T-helper 1 cell (primary cell): Measurements from ENCODE around the gene SLC25A23.
A peak's percentile ranks its signal among the peaks of the same experiment; 100 is the strongest.

ENCODE experiments used
- DNase-seq, 5 donors: peaks; one replicate each; pipeline ENCODE4 v3.0.0-alpha.2; 2012 to 2020

The SLC25A23 gene

DNA sequence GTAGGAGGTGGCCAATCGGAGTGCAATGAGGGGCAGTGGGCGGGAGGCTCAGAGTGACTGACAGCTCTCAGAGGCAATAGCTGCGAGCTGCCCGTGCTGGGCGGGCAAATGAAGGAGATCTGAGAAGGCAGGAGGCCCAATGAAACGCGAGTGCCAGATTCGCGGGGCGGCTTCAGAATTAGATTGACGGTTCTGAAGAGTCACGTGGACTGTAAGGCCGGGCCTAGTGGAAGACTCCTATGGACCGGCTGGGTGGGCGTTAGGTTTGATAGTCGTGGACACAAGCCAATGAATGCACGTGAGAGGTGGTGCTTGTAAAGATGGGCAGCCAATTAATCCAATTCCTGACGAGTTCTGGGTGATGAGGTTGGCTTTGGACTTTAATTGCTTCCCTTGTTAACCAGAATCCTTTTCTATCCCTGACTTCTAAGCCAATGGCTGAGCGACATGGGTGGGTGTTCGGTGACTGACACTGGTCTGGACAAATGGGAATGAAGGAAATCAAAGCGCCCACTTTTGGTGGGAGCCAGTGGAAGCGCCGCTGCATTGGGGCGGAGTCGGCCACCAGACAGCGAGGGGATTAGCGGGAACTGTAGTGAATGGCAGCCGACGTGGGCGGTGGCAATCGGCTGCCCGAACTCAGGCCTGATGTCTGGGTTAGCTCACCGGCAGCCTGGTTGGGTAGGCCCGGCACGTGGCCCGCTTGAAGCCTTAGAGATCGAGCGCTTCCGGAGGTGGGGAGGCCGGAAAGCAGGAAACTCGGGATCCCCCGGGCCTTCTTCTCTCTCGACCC lies 34.5 kb downstream of the SLC25A23 start:
- DNase-seq: peak; percentile 98 to 100 (median 99)

DNA sequence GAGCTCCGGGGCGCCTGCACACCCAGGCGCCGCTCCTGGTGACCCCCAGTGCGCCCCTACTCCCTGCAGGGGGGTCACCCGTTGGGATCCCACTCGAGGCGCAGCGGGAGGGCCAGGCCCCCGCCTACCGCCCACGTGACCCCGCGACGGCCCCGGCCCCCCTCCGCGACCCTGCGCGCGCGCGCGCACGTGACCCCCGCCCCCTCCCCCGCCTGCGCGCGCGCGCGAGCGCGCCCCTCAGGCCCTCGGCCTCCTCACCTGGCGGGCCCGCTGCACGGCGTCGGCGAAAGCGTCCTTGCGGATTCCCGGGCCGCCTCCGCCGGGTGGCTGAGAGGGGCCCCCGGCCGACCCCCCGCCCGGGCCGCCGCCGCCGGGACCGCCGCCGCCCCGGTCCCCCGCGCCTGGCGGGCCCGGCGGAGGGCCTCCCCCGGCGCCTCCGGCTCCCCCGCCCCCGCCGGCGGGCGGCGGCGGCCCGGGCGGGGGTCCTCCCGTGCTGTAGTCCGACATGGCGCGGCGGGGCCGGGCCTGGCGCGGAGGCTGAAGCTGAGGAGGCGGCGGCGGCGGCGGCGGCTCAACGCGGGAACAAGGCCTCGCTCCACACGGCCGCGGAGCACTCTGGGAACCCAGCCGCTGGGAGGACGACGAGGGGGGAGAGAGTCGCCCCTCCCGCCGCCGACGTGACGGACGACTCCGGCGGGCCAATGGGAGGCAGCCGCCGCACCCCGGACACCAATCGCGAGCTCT lies 35.2 kb downstream of the SLC25A23 start, which contains the start of gene KHSRP:
TSS of gene KHSRP (minus strand) at position 617 of the 744 bp plus-strand sequence. CDS start at position 507, 110 bp downstream.
- DNase-seq: peak in 1 of 5 donors; percentile 47

DNA sequence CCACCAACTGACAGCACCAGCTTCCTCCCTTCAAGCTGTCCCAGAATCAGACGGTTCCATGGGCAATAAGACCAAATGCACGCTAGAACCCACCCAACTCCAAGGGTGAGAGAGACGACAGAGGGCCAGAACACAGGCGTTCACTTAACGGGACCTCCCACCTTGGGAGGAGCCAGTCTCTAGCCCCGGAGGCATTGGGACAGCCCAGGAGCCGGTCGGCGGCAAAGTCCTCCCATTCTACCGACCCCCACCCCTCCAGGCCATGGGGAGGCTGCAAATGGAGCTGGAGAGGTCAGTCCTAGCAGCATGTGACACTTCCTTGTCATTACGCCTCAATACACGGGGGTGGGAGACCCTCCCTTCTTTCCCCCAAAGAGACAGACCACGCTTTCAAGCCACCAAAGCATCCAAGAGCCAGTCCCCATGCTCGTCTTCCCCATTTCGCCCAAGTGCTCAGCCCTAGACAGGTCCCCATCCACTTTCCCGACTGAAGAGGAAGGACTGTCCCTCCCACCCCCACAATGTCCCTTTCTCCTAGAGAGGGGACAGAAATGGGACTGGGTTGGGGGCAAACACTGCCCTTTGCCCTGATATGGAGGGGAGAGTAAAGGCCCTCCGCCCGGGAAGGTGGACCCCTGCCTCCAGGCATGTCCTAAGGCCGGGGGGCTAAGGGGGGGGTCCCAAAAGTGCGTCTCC lies 35.9 kb downstream of the SLC25A23 start:
- peak in 1 of 5 donors; percentile 34 for DNase-seq

DNA sequence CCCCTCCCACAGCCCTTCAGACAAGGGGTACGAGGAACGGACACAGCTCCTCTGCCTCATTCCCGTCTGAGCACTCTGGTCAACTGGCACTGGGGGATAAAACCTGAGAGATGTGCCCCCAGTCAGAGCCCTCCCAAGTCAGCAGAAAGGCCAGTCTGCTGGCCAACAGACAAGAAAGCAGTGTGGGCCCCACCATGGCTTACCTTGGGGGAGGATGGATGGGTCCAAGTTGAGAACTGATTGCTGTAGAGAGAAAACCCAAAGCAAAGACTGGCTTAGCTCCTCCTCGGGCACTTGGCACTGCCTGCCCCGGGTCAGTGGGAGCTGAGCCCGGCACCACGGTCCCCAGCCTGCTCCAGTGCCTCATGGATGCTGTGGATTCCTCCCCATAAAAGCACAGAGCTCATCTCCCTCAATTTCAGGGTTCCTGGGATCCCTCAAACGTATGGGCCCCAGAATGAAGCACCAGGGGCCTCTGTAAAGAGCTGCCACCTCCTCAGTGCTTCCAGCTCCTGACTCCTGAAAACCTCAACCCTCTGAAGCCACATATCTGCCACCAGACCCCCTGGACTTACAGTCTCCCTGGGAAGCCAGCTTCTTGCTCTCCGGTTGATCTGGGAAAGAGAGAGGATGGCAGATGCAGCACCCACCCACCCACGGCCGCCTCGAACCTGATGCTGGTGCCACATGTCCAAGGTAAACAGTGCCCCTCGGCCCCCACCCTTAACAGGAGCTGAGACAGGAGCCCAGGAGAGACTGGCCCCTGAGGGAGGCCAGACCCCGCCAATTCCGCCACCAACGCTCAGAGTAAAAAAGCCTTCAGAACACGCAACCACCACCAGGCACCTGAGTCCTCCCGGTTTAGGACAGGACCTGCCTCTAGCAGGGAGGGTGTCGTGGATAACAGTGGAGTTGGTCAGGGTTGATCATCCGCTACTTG lies 38.2 kb downstream of the SLC25A23 start:
- DNase-seq: no peak

DNA sequence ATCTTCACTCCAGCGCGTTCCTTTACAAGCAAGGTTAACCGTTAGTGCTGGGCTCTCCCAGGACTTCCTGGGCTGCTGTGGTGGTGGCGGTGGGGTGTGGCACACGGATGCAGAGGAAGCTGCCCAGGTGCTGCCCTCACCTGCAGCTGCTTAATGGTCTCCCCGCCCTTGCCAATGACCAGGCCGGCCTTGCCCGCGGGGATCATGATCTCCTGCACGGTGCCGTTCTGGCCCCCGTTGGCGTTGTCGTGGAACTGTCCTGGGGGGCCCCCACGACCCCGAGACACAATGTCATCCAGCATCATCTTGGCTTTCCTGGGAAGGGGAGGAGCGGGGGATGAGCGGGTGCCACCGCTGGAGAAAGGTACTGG lies 41.0 kb downstream of the SLC25A23 start:
- DNase-seq: no peak

DNA sequence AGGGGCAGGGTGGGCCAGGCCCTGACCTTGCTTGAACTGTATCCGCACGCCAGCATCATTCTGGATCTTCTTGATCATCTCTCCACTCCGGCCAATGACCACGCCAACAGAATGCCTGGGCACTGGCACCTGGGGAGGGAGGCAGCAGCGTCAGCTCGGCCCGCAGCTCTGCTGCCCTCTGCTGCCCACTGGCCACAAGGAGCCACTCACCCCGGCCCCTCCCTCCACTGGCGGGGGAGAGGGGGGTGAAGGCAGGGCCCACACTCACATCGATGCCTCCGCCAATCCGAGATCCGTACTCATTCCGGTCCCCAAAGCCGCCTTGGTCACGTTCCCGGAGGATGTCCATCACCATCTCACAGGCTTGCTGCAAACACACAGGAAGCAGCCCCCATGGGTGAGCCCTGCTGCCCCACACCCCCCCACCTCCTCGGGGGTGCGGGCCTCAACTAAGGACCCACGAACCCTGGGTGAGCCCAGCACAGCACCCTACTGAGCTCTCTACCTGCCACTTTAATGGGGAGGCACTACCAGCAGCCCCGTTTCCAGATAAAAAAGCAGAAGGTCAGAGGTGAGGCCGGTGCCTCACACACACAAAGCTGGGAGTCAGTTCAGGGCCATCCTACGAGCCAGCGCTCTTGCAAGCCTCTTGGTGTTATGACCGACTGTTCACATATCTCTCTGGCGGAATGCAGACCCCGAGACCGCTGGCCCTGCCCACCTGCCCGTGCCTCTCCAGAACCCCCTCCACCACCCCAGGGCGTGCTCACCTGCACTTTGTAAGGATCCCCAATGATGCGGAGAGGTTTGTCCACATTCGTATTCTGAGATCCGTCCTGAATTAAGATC lies 41.7 kb downstream of the SLC25A23 start:
- no peak for DNase-seq

DNA sequence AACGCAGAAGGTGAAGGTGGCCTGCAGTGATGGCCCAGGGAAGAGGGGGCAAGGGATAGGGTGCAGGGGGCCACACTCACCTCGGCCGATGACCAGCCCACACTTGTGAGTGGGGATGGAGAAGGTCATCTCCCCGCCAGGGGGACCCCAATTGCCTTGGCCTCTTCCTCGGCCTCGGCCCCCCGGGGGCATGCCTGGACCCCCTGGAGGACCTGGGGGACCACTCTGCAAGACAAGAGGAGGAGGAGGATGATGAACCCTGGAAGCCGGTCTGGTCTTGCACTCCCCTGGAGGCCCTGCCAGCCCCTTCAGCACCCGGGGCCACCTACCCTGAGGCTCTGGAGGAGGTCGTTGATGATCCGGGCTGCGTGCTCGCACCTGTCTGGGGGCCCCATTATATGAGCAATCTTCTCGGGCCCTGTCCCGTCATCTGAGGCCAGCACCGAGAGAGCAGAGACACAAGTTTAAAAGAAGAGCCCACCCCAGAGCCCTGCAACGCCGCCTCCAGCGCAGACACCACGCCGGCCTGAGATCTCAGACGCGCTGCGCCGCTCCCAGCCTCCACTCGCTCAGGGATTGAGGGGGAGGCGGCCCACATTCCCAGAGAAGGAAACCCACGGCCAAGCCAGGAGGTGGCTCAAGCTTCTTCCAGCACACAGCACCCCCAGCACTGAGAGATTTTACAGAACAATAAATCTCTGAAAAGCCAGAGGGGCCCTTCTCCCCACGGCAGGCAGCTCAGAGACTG lies 42.8 kb downstream of the SLC25A23 start:
- no peak for DNase-seq

DNA sequence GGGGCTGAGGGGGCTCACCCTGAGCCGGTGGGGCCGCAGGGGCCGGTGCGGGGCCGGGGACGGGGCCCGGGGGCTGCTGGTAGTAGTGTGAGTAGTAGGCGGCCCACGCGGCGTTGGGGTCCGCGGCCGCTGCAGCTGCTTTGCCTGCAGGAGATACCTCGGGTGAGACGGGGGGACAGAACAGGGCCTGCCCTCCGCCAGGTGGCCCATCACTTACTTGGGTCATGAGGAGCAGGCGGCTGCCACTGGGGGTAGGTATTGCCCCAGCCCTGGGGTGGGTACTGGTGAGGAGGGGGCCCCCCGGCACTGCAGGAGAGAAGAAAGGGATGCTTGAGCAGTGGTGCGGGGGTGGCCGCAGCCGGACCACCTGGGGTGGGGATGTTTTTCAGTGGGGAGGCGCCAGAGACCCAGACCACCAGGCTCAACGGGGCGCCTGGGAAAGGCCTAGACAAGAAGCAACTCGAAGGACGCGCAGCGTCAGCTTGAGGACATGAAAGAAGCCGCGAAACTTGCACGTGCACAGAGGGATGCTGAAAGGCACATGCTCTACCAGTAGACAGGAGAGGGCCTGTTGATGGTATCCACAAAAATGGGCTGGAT lies 43.9 kb downstream of the SLC25A23 start:
- no peak for DNase-seq

DNA sequence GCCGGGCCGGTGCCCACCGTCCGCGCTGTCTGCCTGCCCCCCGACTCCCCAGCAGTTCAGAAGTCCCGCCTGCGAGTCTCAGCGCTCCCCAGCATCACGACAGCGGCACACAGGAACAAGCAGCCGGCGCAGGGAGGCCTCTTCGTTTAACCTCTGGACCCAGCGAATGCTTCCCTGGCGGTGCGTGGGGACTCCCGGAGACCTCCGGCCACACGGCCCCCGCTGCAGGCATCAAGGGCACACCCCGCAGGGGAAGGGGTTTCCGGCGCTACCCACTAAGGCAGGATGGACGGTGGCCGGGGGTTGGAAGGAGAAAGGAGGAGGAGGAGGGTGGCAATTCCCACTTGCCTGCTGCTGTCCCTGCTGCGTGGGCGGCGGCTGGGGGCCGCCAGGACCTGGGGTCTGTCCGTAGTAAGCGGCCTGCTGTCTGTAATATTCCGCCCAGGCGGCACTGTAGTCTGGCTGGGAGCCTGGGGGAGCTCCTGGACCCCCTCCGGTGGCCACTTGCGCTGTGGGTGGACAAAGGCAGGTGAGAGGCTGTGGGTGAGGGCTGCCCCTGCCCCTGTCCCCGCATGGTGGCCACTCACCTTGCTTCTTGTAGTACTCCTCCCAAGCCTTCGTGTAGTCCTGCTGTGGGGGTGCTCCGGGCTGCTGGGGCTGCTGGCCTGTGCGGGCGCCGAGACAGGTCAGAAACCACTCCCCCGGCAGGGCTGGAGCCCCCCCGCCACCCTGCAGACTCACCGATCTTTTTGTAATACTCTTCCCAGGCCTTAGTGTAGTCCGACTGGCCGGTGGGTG lies 44.6 kb downstream of the SLC25A23 start:
- DNase-seq: no peak

DNA sequence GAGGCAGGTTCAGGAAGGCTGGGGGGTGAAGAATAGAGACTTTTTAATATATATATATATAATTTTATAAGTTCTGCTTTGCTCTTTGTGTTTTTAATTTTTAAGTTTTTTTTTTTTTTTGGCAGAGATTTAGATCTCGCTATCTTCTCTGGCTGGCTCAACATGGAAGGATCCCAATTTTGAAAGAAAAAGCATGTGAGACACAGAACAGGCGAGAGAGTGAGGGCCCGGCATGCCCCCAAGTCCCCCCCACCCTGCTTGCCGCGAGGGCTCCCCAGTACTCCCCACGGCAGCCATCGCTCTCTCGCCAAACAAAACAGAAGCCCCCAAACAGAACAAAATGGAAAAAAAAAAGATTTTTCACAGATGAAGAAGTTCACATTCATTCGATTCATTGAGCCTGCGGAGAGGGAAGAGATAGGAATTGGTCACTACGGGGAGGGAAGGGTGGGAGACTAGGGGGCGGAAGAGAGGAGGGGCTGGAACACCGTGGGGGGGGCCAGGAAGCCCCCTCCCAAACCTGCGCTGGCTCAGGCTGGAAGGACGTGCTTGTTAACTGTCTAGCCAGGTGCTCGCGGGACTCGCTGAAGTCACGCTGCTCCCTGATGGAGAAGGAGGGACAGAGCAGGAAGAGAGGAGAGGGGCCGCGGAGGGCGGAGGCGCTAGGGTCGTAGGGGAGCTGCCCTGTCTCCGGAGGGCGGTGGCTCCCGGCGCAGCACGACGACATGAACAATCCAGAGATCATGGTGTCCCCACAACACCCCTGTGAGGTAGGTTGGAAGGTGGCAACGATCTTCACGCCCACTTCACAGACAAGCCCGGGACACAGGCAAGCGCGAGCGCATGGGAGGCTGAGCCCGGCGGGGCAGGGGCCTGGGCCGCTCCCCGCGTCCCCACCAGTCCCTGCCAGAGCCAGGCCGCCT lies 45.6 kb downstream of the SLC25A23 start:
- DNase-seq: no peak

DNA sequence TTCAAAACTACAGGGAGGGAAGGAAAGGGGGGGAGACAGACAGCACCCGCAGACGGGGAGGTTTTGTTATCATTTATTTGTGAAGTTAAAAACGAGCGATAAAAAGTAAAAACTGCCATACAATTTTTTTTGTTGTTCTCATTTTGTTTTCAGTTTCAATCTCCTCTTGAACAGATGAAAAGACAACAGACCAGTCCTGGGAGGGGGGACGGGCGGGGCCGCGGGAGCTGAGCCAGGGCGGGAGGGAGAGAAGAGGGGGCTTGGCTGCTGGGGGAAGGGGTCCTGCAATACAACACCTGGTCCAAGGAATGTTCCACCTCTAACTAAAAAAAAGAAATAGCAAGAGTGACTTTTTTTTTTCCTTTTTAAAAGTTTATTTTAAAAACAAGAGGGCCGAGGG lies 46.3 kb downstream of the SLC25A23 start:
- no peak for DNase-seq

DNA sequence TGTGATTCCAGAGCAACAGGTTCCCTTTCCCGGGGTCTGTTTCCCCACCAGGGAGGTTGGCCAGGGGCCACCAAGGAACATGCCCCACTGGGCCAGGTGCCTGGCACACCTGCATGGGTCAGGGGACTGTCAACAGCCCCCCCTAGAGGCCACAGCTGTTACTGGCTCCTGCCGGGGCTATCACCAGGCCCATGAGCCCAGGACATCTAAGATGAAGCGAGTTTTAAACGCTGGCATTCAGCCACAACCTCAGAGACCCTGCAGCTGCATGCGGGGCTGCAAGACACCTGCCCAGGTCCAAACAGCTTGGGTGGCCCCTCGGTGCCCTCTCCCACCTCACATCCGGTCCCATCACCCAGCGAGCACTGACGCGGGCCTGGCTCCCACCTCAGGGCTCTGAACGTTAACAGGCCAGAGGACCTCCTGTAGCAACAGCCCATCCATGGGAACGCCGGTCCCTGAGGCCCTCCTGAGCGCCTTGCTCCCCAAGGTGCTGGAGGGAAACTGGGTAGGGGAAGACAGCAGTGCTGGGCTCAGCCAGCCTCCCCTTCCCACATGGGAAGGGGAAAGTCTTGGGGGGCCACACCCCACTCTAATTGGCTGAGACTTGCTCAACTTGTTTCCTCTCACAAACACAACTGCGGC lies 47.0 kb downstream of the SLC25A23 start:
- peak in 3 of 5 donors; percentile 27 to 45 (median 36) for DNase-seq

DNA sequence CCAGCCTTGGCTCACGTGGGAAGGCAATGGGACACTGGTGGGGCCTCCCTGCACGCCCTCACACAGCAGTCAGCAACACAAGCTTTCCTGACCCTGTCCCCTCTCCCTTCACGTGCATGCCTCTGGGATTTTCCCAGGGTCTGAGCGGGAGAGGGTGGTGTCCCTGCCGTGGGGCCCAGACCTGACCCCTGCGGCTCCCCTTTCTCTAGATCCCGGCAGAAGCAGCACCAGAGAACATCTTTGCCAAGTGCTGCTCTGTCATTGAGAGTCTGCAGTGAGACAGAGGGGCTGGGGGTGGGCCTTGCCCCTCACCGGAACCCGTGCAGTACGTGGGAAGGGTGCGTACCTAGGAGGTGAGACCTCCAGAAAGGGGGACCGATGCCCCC lies 47.5 kb downstream of the SLC25A23 start:
- DNase-seq: no peak

DNA sequence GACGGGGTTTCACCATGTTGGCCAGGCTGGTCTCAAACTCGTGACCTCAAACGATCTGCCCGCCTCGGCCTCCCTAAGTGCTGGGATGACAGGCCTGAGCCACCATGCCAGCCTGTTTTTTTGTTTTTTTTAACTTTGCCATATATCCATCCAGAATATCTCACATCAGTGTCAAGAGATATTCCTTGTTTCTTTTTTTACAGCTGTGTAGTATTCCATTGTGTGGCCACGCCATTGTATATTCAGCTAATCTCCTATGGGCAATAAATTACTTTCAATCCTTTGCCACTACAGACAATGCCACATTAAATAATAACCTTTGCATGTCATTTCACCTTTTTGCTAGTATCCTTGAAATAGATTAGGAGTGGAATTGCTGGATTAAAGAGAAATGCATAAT lies 50.2 kb downstream of the SLC25A23 start:
- DNase-seq: no peak

DNA sequence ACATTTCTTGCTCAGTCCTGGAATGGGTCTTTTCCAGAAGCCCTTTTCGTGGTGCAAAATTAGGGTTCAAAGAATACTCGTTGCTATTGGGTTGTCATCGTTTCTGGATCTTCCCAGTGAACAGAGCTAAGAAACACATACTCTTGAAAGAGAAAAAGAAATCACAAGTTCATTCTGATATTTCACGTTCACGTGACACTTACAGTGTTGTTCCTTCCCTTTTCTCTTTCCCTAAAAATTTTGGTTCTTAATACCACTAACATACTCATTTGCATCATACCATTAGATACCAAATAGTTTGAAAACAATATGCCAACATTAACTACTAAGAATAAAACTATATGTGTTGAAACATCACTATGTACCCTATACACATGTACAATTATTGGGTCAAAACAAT lies 53.2 kb downstream of the SLC25A23 start:
- no peak for DNase-seq

DNA sequence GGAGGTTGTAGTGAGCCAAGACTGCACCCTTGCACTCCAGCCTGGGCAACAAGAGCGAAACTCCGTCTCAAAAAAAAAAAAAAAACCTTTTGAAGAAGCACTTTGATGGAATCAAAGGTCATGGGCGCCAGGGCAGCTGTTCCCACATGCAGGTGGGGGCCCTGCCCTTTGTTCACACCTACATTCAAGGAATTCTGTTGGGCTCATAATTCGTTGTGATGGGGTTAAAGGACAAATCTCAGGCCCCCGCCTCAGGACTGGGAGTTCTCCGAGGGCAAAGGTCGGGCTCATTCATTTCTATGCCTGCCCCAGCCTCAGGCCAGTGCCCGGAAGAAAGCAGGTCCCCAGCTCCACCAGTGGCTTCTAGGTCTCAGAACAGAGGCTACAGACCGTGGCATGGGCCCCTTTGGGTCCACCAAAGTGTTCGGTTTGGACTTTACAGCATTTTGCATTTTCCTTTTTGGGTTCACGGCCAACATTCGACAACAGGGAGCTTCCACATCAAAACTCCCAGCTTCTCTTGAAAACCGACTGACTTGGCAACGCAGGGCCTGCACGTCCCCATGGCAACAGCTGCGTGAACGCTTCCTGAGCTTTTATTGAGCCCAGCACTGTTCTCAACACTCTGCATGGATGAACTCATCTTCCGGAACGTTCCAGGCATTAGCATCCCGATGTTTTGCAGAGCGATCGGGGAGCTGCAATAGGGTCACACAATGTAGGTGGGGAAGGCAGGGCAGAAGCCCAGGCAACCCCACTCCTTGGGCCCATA lies 56.6 kb downstream of the SLC25A23 start:
- no peak for DNase-seq

DNA sequence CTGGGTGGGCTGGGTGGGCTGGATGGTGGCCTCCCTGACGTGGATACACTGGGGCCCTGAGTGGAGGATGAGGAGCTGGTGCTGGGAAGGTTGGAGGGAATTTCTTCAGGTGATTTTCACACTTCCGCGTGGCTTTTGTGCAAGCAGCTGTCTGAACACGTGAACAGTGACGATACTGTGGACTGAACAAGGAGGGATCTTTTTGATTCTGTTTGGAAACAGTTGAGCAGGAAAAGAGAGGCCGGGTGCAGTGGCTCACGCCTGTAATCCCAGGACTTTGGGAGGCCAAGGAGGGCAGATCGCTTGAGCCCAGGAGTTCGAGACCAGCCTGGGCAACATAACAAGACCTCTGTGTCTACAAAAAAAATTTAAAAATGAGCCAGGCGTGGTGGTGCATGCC lies 57.5 kb downstream of the SLC25A23 start:
- no peak for DNase-seq
